ENCODE data around the gene HSPB9.

- TF ChIP-seq CTCF (IDR thresholded peaks at IDR 0.05) (no peak), POLR2A (IDR thresholded peaks at IDR 0.05) (no peak)
These were observed 28.1 kb upstream of the HSPB9 start for GRCh38 chr17:42094375-42095069.

Data from upper lobe of left lung (tissue), 4 donors.